HG03575 (cell line): ENCODE results near the gene SREK1IP1.

ENCODE experiments used
- ATAC-seq: cut with Tn5 transposase; IDR thresholded peaks from one replicate; pipeline ENCODE4 v1.9.1; 2021; ENCODE audit not compliant: unreplicated experiment, insufficient number of reproducible peaks, low FRiP score; ENCODE audit errors: extremely low read depth

Gene SREK1IP1

GRCh38 chr5:64768358-64769312 lies at the start of gene SREK1IP1, which contains the start of gene CWC27:
Gene SREK1IP1, minus strand, starts transcription at chr5:64768691. Its CDS starts 174 bp downstream, at chr5:64768517.
Gene CWC27, plus strand, starts transcription at chr5:64768930. Its CDS starts 217 bp downstream, at chr5:64769147.
- peak; percentile 93 for ATAC-seq

GRCh38 chr5:64818245-64818644 lies 49.8 kb upstream of the SREK1IP1 start:
- ATAC-seq, result no peak

GRCh38 chr5:64814073-64814472 lies 45.6 kb upstream of the SREK1IP1 start:
- ATAC-seq, result peak; percentile 85

GRCh38 chr5:64811050-64811640 lies 42.7 kb upstream of the SREK1IP1 start:
- no peak for ATAC-seq

- no peak for ATAC-seq
Observed at GRCh38 chr5:64807520-64807919, 39.0 kb upstream of the SREK1IP1 start.

GRCh38 chr5:64806537-64806936 lies 38.0 kb upstream of the SREK1IP1 start:
- ATAC-seq, result no peak

GRCh38 chr5:64800926-64801325 lies 32.4 kb upstream of the SREK1IP1 start:
- no peak for ATAC-seq

GRCh38 chr5:64796301-64796700 lies 27.8 kb upstream of the SREK1IP1 start:
- ATAC-seq, result no peak

- ATAC-seq, result no peak
Observed at GRCh38 chr5:64794053-64794770, 25.7 kb upstream of the SREK1IP1 start.

- ATAC-seq, result no peak
Observed at GRCh38 chr5:64792469-64792868, 24.0 kb upstream of the SREK1IP1 start.

GRCh38 chr5:64790210-64790609 lies 21.7 kb upstream of the SREK1IP1 start:
- ATAC-seq, result no peak

GRCh38 chr5:64789457-64789856 lies 21.0 kb upstream of the SREK1IP1 start:
- ATAC-seq, result no peak

- no peak for ATAC-seq
Observed at GRCh38 chr5:64788156-64788555, 19.7 kb upstream of the SREK1IP1 start.

- no peak for ATAC-seq
Observed at GRCh38 chr5:64786372-64786771, 17.9 kb upstream of the SREK1IP1 start.

GRCh38 chr5:64784451-64785025 lies 16.0 kb upstream of the SREK1IP1 start:
- ATAC-seq, result no peak

GRCh38 chr5:64775291-64775690 lies 6.8 kb upstream of the SREK1IP1 start:
- ATAC-seq, result no peak

- peak; percentile 62 for ATAC-seq
Observed at GRCh38 chr5:64773533-64773932, 5.0 kb upstream of the SREK1IP1 start.

GRCh38 chr5:64771736-64772135 lies 3.2 kb upstream of the SREK1IP1 start:
- no peak for ATAC-seq

- no peak for ATAC-seq
Observed at GRCh38 chr5:64769855-64770254, 1.4 kb upstream of the SREK1IP1 start.
